Caki2 (cell line): ENCODE data around the gene EXD1. TPM values are rescaled to one million over a fixed set of nuclear protein-coding genes. Genes with fewer than 3 reads are reported as not detected.
"Not testable (repeated sequence)": the region's sequence is repeated elsewhere in the genome, so short reads cannot be mapped to it uniquely, and the experiment has no call there.

Experiments used
- DNase-seq: peaks from one replicate; pipeline ENCODE4 v3.0.0-alpha.2; 2015; ENCODE audit warnings: low read depth
- in situ Hi-C: cut with HindIII; loops from 2 replicates; pipeline ENCODE4 v1.10.0; 2016; ENCODE audit warnings: low sequenced_read_pairs, low pct_unique_long_range_greater_than_20kb, mixed read lengths
- total RNA-seq: library from RNA; depleted of rRNA; stranded (reverse); fragments of >200 nt; shearing (Covaris generic); gene quantifications from 2 replicates; pipeline ENCODE4 v1.2.3, GENCODE V29; 2014; ENCODE audit warnings: low replicate concordance

Gene EXD1
- total RNA-seq, 1 experiment from 2014 or later: not detected

- in situ Hi-C loops: no loop called here
- DNase-seq: no peak
Observed at GRCh38 chr15:41235929-41236328, 5.4 kb upstream of the EXD1 start.

GRCh38 chr15:41235228-41235627, 4.7 kb upstream of the EXD1 start:
- DNase-seq, in situ Hi-C loops: not testable (repeated sequence)

GRCh38 chr15:41233367-41233771, 2.8 kb upstream of the EXD1 start:
- in situ Hi-C loops: no loop called here
- no peak for DNase-seq

GRCh38 chr15:41231422-41232226, 1.1 kb upstream of the EXD1 start:
- in situ Hi-C loops: no loop called here
- no peak for DNase-seq

- in situ Hi-C loops: no loop called here
- DNase-seq: no peak
Observed at GRCh38 chr15:41230345-41230649, 260 bp downstream of the EXD1 start.

- DNase-seq: no peak
- in situ Hi-C loops: no loop called here
Observed at GRCh38 chr15:41219381-41219780, 11.2 kb downstream of the EXD1 start.

- DNase-seq: no peak
- in situ Hi-C loops: no loop called here
Observed at GRCh38 chr15:41218851-41219250, 11.7 kb downstream of the EXD1 start.

- no peak for DNase-seq
- in situ Hi-C loops: no loop called here
Observed at GRCh38 chr15:41215708-41216107, 14.8 kb downstream of the EXD1 start.

GRCh38 chr15:41207687-41208448, 22.7 kb downstream of the EXD1 start:
- peak; percentile 26 for DNase-seq
- in situ Hi-C loops: no loop called here

- DNase-seq: peak; percentile 8
- in situ Hi-C loops: no loop called here
Observed at GRCh38 chr15:41205315-41205714, 25.2 kb downstream of the EXD1 start.

- in situ Hi-C loops: no loop called here
Observed at GRCh38 chr15:41203395-41203794, 27.2 kb downstream of the EXD1 start.

GRCh38 chr15:41199470-41199869, 31.1 kb downstream of the EXD1 start:
- DNase-seq: no peak
- in situ Hi-C loops: no loop called here

More at GRCh38 chr15:41203395-41203794, 27.2 kb downstream of the EXD1 start:
- no peak for DNase-seq

GRCh38 chr15:41194444-41194843, 36.1 kb downstream of the EXD1 start:
- no peak for DNase-seq
- in situ Hi-C loops: no loop called here

GRCh38 chr15:41183581-41183980, 47.0 kb downstream of the EXD1 start:
- in situ Hi-C loops: no loop called here
- DNase-seq: no peak

GRCh38 chr15:41182266-41182665, 48.3 kb downstream of the EXD1 start:
- in situ Hi-C loops: no loop called here
- DNase-seq: no peak

GRCh38 chr15:41180206-41180789, 50.3 kb downstream of the EXD1 start:
- in situ Hi-C loops: no loop called here

GRCh38 chr15:41169781-41170180, 60.8 kb downstream of the EXD1 start:
- no peak for DNase-seq
- in situ Hi-C loops: no loop called here

More at GRCh38 chr15:41180206-41180789, 50.3 kb downstream of the EXD1 start:
- DNase-seq: no peak

GRCh38 chr15:41169086-41169485, 61.5 kb downstream of the EXD1 start:
- in situ Hi-C loops: no loop called here
- no peak for DNase-seq

- DNase-seq: no peak
- in situ Hi-C loops: no loop called here
Observed at GRCh38 chr15:41161736-41162135, 68.8 kb downstream of the EXD1 start.
